Colonic mucosa (tissue), 4 donors: ENCODE measurements around the gene NQO1. TPM values are rescaled to one million over a fixed set of nuclear protein-coding genes. Genes with fewer than 3 reads are reported as not detected.
"Not testable (repeated sequence)": the region's sequence is repeated elsewhere in the genome, so short reads cannot be mapped to it uniquely, and the experiment has no call there.

ENCODE experiments used
- DNase-seq: peaks from one replicate; pipeline ENCODE4 v3.0.0-alpha.2; 2020
- H3K27ac ChIP-seq: fragments of 200-600 bp; one replicate; pipeline ENCODE4 v1.8.0; 2021
- H3K27me3 ChIP-seq: fragments of 200-600 bp; one replicate; pipeline ENCODE4 v1.8.0; 2021
- H3K36me3 ChIP-seq: fragments of 200-600 bp; one replicate; pipeline ENCODE4 v1.8.0; 2021
- H3K4me1 ChIP-seq: fragments of 200-600 bp; one replicate; pipeline ENCODE4 v1.8.0; 2021; ENCODE audit warnings: mild to moderate bottlenecking
- H3K4me3 ChIP-seq: fragments of 200-600 bp; one replicate; pipeline ENCODE4 v1.8.0; 2021
- H3K9ac ChIP-seq, 2 donors: one replicate each; pipeline ENCODE4 v1.7.0; 2013; ENCODE audit warnings: control low read depth in 2 of 2, low read depth in 2 of 2, low read length in 2 of 2
- H3K9me3 ChIP-seq: fragments of 200-600 bp; one replicate; pipeline ENCODE4 v1.8.0; 2021
- intact Hi-C: fragments of 100-400 bp; cut with DNase I; formaldehyde crosslinking; loops from one replicate; pipeline ENCODE4 v1.14.1; 2022
- total RNA-seq, 2 donors: library from RNA; stranded (reverse); fragmentation: NEBNext Ultra II Directional in 1 of 2; extraction: Animal tissue kit (Norgen Biotek cat#: 25700) in 1 of 2; gene quantifications; one replicate each; pipeline ENCODE4 v1.2.1, GENCODE V29; 2021
- TF ChIP-seq, protein P1 (sequence below): fragments of 200-600 bp; IDR thresholded peaks from one replicate; pipeline ENCODE4 v1.8.0; 2022; ENCODE audit warnings: antibody characterized with exemption, mild to moderate bottlenecking
- donor health status: healthy.
- donor health status: DM: no; HTN: no; CAD: no.
- donor health status: DM: no; HTN: no; CAD: no.

Gene NQO1
- total RNA-seq, 2 donors from 2014 or later: 94.6 to 134 TPM

- intact Hi-C loops: no loop called here
Measured at GRCh38 chr16:69732101-69732500, 5.7 kb upstream of the NQO1 start.

GRCh38 chr16:69731280-69731679, 4.9 kb upstream of the NQO1 start:
- H3K9ac ChIP-seq, H3K9me3 ChIP-seq, intact Hi-C loops, H3K27me3 ChIP-seq, H3K4me3 ChIP-seq, DNase-seq, H3K27ac ChIP-seq, H3K36me3 ChIP-seq, H3K4me1 ChIP-seq: not testable (repeated sequence)

More at GRCh38 chr16:69732101-69732500, 5.7 kb upstream of the NQO1 start:
- peak; percentile 56 for DNase-seq
- Histone ChIP-seq H3K4me3 (no peak overlapping the region), H3K27ac (no peak overlapping the region), H3K9me3 (no peaks in the 10 kb centered on the region), H3K9ac (no peak overlapping the region), H3K4me1 (peaks cover 3% of the 10 kb centered on the region), H3K36me3 (no peaks in the 10 kb centered on the region), H3K27me3 (no peaks in the 10 kb centered on the region)
- TF ChIP-seq, protein P1, sequence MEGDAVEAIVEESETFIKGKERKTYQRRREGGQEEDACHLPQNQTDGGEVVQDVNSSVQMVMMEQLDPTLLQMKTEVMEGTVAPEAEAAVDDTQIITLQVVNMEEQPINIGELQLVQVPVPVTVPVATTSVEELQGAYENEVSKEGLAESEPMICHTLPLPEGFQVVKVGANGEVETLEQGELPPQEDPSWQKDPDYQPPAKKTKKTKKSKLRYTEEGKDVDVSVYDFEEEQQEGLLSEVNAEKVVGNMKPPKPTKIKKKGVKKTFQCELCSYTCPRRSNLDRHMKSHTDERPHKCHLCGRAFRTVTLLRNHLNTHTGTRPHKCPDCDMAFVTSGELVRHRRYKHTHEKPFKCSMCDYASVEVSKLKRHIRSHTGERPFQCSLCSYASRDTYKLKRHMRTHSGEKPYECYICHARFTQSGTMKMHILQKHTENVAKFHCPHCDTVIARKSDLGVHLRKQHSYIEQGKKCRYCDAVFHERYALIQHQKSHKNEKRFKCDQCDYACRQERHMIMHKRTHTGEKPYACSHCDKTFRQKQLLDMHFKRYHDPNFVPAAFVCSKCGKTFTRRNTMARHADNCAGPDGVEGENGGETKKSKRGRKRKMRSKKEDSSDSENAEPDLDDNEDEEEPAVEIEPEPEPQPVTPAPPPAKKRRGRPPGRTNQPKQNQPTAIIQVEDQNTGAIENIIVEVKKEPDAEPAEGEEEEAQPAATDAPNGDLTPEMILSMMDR: no peak

- H3K27me3 ChIP-seq, H3K36me3 ChIP-seq, DNase-seq, intact Hi-C loops, H3K4me3 ChIP-seq, H3K4me1 ChIP-seq, H3K9ac ChIP-seq, H3K27ac ChIP-seq, H3K9me3 ChIP-seq: not testable (repeated sequence)
Measured at GRCh38 chr16:69729030-69729429, 2.7 kb upstream of the NQO1 start.

- TF ChIP-seq, protein P1: no peak
- no peak for DNase-seq
- no peaks in the 10 kb centered on the region for H3K9me3 ChIP-seq
- intact Hi-C loops: no loop called here
- no peaks in the 10 kb centered on the region for H3K27me3 ChIP-seq
- no peak overlapping the region for H3K9ac ChIP-seq
- H3K4me3 ChIP-seq: no peak overlapping the region
- H3K36me3 ChIP-seq: no peaks in the 10 kb centered on the region
- H3K27ac ChIP-seq: no peak overlapping the region
- H3K4me1 ChIP-seq: peaks cover 9% of the 10 kb centered on the region
Measured at GRCh38 chr16:69727916-69728270, 1.5 kb upstream of the NQO1 start.

GRCh38 chr16:69725480-69726312, 664 bp downstream of the NQO1 start:
- intact Hi-C loops: no loop called here
- Histone ChIP-seq H3K4me3 (peak overlapping the region; percentile 33), H3K27me3 (no peaks in the 10 kb centered on the region), H3K27ac (peak overlapping the region; percentile 77), H3K9me3 (no peaks in the 10 kb centered on the region), H3K4me1 (peaks cover 10% of the 10 kb centered on the region), H3K36me3 (no peaks in the 10 kb centered on the region), H3K9ac (peak overlapping the region; percentile 71 to 93)
- TF ChIP-seq, protein P1: no peak
- DNase-seq: no peak

DNA sequence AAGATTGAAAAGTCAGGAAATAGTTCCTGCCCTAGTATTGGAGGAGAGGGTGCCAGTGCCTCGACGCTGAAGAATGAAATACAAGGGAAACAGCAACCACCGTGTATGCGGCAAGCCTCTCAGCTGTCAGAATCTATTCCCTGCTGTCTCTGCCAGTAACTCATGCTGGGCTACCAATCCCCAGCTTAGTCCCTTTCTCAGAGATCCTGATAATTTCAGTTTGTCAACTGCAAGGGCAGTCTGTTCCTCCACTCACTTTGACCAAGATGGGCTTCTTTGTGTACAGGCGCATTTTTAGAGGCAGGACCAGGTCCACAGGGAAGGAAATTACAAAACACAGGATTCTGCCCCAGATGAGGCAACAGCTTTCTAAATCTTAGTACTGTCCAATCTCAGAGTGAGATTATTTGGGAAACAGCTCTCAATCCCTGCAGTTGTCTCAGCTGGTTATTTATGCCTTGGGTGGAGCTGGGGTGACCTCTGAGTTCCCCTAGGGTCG, 1.3 kb downstream of the NQO1 start:
- Histone ChIP-seq H3K36me3 (no peaks in the 10 kb centered on the region), H3K4me3 (no peak overlapping the region), H3K9ac (peak overlapping the region in 1 of 2 donors; percentile 93), H3K27ac (peak overlapping the region; percentile 77), H3K27me3 (no peaks in the 10 kb centered on the region), H3K4me1 (peaks cover 12% of the 10 kb centered on the region), H3K9me3 (no peaks in the 10 kb centered on the region)
- TF ChIP-seq, protein P1: no peak
- DNase-seq: no peak
- intact Hi-C loops: no loop called here
